ENCODE measurements around the gene MYO1G.

MYO1G gene

GRCh38 chr7:44914992-44915607 is 63.7 kb downstream of the MYO1G start:
- H3K4me3 ChIP-seq (ENCODE audit: low read depth, low read length) = no peak overlapping the region
- TF ChIP-seq CTCF (IDR thresholded peaks at IDR 0.05; ENCODE audit: low read depth, low read length, missing control alignments) = no peak
- DNase-seq (ENCODE audit: low read depth) = no peak
- in situ Hi-C loops (cut with HindIII; ENCODE audit: low sequenced_read_pairs) = no loop called here

GRCh38 chr7:44912775-44913347 is 66.0 kb downstream of the MYO1G start:
- no peak for TF ChIP-seq CTCF (IDR thresholded peaks at IDR 0.05; ENCODE audit: low read depth, low read length, missing control alignments)
- in situ Hi-C loops (cut with HindIII; ENCODE audit: low sequenced_read_pairs) = no loop called here
- no peak overlapping the region for H3K4me3 ChIP-seq (ENCODE audit: low read depth, low read length)
- DNase-seq (ENCODE audit: low read depth) = no peak

Measured in astrocyte of the cerebellum (primary cell).